ENCODE results near the gene PARP6. TPM values are rescaled to one million over a fixed set of nuclear protein-coding genes. Genes with fewer than 3 reads are reported as not detected.

Gene PARP6
- total RNA-seq, 6 donors from 2014 or later, result 54.9 to 140 (median 71.4) TPM

DNA sequence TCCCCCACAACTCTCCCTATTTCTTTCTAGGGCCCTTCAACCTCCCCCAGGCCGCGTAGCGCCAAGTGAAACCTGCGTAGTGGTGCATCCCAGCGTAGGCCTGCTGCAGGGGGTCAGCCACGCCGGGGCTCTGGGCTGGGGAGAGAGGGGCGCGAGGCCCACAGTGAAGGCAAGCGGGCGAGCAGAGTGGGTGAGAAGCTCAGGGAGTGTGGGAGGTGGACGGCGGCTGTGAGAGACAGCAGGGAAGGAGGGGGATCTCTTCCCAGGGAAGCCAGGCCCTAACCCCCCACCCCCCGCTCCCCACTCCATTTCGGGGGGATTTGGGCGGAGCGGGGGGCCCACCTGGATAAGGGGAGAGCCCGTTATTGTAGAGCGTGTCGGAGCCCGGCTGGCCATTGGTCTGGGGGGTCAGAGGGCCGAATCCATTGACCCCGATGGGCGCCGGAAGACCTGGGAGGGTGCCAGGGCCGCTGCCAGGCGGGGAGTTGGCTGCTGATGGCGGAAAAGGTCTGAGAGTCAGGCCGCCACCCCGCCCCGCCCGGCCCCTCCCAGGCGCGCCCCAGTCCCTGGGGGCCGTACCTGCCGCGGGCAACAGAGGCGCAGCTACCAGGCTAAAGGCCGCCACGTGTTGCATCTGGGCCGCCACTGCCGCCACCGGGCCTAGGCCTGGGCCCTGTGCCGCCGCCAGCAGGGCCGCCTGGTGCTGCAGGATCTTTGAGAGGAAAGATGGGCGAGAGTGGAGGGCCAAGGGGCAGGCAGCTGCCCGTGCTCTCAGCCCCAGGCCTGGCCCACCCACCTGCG, 16.6 kb upstream of the PARP6 start:
- DNase-seq (peak in 1 of 2 donors; percentile 75), ATAC-seq (ENCODE audit: low FRiP score in 2 of 2) (no peak)
- H3K36me3 ChIP-seq, result no peaks in the 10 kb centered on the region
- no peak overlapping the region for H3K4me3 ChIP-seq
- H3K4me1 ChIP-seq, result no peaks in the 10 kb centered on the region
- WGBS, 2 donors, result 92 to 95% methylated on average over 28 to 49 of the region's 49 CpGs
- H3K9me3 ChIP-seq, result no peaks in the 10 kb centered on the region
- H3K27ac ChIP-seq, result no peak overlapping the region
- H3K27me3 ChIP-seq, result no peaks in the 10 kb centered on the region
- TF ChIP-seq POLR2A (IDR thresholded peaks at IDR 0.05) (no peak), EP300 (IDR thresholded peaks at IDR 0.05) (no peak), POLR2AphosphoS5 (IDR thresholded peaks at IDR 0.05) (no peak)
- TF ChIP-seq, protein P1, sequence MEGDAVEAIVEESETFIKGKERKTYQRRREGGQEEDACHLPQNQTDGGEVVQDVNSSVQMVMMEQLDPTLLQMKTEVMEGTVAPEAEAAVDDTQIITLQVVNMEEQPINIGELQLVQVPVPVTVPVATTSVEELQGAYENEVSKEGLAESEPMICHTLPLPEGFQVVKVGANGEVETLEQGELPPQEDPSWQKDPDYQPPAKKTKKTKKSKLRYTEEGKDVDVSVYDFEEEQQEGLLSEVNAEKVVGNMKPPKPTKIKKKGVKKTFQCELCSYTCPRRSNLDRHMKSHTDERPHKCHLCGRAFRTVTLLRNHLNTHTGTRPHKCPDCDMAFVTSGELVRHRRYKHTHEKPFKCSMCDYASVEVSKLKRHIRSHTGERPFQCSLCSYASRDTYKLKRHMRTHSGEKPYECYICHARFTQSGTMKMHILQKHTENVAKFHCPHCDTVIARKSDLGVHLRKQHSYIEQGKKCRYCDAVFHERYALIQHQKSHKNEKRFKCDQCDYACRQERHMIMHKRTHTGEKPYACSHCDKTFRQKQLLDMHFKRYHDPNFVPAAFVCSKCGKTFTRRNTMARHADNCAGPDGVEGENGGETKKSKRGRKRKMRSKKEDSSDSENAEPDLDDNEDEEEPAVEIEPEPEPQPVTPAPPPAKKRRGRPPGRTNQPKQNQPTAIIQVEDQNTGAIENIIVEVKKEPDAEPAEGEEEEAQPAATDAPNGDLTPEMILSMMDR (IDR thresholded peaks at IDR 0.05), result no peak

DNA sequence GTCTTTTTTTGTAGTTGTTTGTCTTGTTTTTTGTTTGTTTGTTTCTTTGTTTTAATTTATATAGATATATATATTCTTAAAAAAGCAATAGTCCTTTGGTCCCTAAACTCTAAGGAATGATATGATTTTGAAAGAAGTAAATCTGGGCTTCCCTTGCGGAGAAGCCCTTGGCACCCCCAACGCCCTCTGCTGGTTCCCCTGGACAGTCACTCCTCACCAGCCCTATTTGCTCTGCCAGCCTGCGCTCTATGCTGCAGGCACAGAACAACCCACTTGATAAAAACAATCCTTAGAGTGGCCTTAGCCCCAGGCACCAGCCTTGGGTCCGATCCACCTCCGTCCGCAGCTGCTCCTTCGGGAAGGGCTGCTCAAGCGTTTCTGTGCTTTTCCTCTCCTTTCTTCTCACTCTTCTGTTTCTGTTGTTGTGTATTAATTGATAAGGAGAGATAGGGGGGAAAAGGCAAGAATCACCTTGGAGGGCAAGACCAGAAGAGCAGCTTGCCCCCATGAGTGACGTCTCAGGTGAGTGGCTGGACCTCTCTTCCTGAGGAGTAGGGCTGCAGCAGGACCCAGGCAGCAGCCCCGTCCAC, 13.7 kb upstream of the PARP6 start:
- H3K4me3 ChIP-seq, result no peak overlapping the region
- peak; percentile 36 to 44 for ATAC-seq (ENCODE audit: low FRiP score in 2 of 2)
- no peaks in the 10 kb centered on the region for H3K9me3 ChIP-seq
- 53 to 56% methylated on average over 9 to 10 of the region's 10 CpGs for WGBS, 2 donors
- no peaks in the 10 kb centered on the region for H3K36me3 ChIP-seq
- H3K27me3 ChIP-seq, result no peaks in the 10 kb centered on the region
- TF ChIP-seq EP300 (IDR thresholded peaks at IDR 0.05), result no peak
- TF ChIP-seq, protein P1 (IDR thresholded peaks at IDR 0.05), result peak; percentile 36 to 60 (median 48)
- H3K27ac ChIP-seq, result no peak overlapping the region
- peak in 1 of 2 donors; percentile 70 for DNase-seq
- H3K4me1 ChIP-seq, result no peaks in the 10 kb centered on the region

DNA sequence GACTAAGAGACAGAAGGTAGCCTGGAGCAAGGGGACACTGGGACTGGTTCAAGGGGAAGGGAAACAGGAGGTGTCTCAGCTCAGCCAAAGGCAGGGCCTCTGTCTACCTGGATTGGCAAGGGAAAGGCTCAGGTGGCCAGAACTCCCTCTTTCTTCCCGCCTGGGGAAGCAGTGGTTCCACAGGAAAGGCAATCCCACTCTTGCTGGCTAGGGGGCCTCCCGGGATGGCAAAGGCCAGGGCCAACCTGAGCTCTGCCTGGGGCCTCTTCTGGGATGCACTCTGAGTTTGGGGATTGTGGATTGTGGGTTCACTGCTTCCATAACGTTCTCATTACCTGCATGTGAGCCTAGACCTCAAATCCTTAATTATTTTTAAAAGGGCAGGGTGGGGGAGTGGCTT, 13.0 kb upstream of the PARP6 start:
- 57 to 65% methylated on average over 3 of the region's 3 CpGs for WGBS, 2 donors
- ATAC-seq (ENCODE audit: low FRiP score in 2 of 2) (no peak), DNase-seq (no peak)
- H3K4me1 ChIP-seq, result no peaks in the 10 kb centered on the region
- no peaks in the 10 kb centered on the region for H3K36me3 ChIP-seq
- no peaks in the 10 kb centered on the region for H3K27me3 ChIP-seq
- TF ChIP-seq EP300 (IDR thresholded peaks at IDR 0.05) (no peak), POLR2A (IDR thresholded peaks at IDR 0.05) (no peak), POLR2AphosphoS5 (IDR thresholded peaks at IDR 0.05) (no peak)
- TF ChIP-seq, protein P1 (IDR thresholded peaks at IDR 0.05), result no peak
- H3K9me3 ChIP-seq, result no peaks in the 10 kb centered on the region
- no peak overlapping the region for H3K4me3 ChIP-seq
- H3K27ac ChIP-seq, result no peak overlapping the region

DNA sequence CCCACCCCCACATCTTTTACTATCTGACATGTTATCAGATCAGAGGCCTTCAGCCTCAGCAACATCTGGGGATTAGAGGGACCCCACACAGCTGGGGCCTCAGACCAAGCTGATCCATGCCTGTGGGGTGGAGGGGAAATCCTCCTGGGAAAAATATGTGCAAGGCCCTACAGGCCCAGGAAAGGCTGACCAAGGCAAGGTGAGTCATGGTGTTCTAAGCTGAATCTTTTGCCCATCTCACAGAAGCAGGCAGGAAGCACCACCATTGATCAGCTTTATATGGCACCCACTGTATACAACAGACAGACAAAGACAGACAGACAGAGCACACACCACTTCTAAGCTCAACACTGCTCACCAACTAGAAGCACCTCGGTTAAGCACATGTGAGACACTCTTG, 12.4 kb upstream of the PARP6 start:
- H3K27me3 ChIP-seq, result no peaks in the 10 kb centered on the region
- 84 to 91% methylated on average over 1 of the region's 1 CpG for WGBS, 2 donors
- DNase-seq, result no peak
- no peaks in the 10 kb centered on the region for H3K4me1 ChIP-seq
- H3K27ac ChIP-seq, result no peak overlapping the region
- no peak overlapping the region for H3K4me3 ChIP-seq
- ATAC-seq (ENCODE audit: low FRiP score in 2 of 2), result no peak
- H3K36me3 ChIP-seq, result no peaks in the 10 kb centered on the region
- H3K9me3 ChIP-seq, result no peaks in the 10 kb centered on the region
- TF ChIP-seq POLR2A (IDR thresholded peaks at IDR 0.05), result no peak
- TF ChIP-seq, protein P1 (IDR thresholded peaks at IDR 0.05), result no peak
- TF ChIP-seq EP300 (IDR thresholded peaks at IDR 0.05), result no peak
- TF ChIP-seq POLR2AphosphoS5 (IDR thresholded peaks at IDR 0.05), result no peak

Measured in upper lobe of left lung (tissue), 6 donors.